A673 (cell line): Measurements from ENCODE around the gene TTC28. TPM values are rescaled to one million over a fixed set of nuclear protein-coding genes. Genes with fewer than 3 reads are reported as not detected.

Source experiments
- BruUV-seq: library from RNA; stranded (reverse); fragments of 400-500 nt; replicated peaks from 2 replicates; lab custom pipeline; 2021; lab: Mats Ljungman, UMichigan
- CTCF ChIA-PET: fragments of 300-600 bp; sonication (Branson Sonifier 250); formaldehyde crosslinking; loops from one replicate; lab custom pipeline; 2022; ENCODE audit warnings: antibody characterized with exemption; lab: Charles Lee
- POLR2A ChIA-PET: fragments of 300-600 bp; sonication (Branson Sonifier 250); formaldehyde crosslinking; loops from one replicate; lab custom pipeline; 2022; ENCODE audit warnings: antibody characterized with exemption; ENCODE audit not compliant: low non-redundant PET; lab: Charles Lee
- DNase-seq: peaks from one replicate; pipeline ENCODE4 v3.0.0-alpha.2; 2015; ENCODE audit warnings: low spot score
- H3K27ac ChIP-seq: fragments of 200-600 bp; sonication (generic); 2 replicates; pipeline ENCODE4 v1.5.1; 2016; ENCODE audit warnings: mixed run types, low read depth, mild to moderate bottlenecking, mixed read lengths, antibody characterized with exemption, low read length; ENCODE audit not compliant: poor library complexity, severe bottlenecking
- H3K27me3 ChIP-seq: fragments of 200-600 bp; sonication (generic); replicated peaks from 2 replicates; pipeline ENCODE4 v1.6.1; 2017; ENCODE audit warnings: mixed run types, low read depth, mild to moderate bottlenecking, mixed read lengths, antibody characterized with exemption, low read length; ENCODE audit not compliant: insufficient read depth, poor library complexity
- H3K36me3 ChIP-seq: fragments of 200-600 bp; sonication (generic); 2 replicates; pipeline ENCODE4 v1.6.1; 2016; ENCODE audit warnings: mixed run types, mild to moderate bottlenecking, mixed read lengths, antibody characterized with exemption, low read length; ENCODE audit not compliant: insufficient read depth, poor library complexity, severe bottlenecking
- H3K4me1 ChIP-seq: fragments of 200-600 bp; sonication (generic); 2 replicates; pipeline ENCODE4 v1.6.1; 2017; ENCODE audit warnings: mixed run types, mild to moderate bottlenecking, mixed read lengths, antibody characterized with exemption, low read length; ENCODE audit not compliant: insufficient read depth, poor library complexity, severe bottlenecking
- H3K4me3 ChIP-seq: fragments of 200-600 bp; sonication (generic); 2 replicates; pipeline ENCODE4 v1.5.1; 2016; ENCODE audit warnings: low read depth, mixed run types, mild to moderate bottlenecking, mixed read lengths, low read length; ENCODE audit not compliant: poor library complexity, severe bottlenecking
- H3K9me3 ChIP-seq: fragments of 200-600 bp; sonication (generic); 2 replicates; pipeline ENCODE4 v1.6.1; 2016; ENCODE audit warnings: mixed run types, low read depth, mild to moderate bottlenecking, mixed read lengths, antibody characterized with exemption, low read length; ENCODE audit not compliant: poor library complexity, severe bottlenecking
- CTCF ChIP-seq: fragments of 300-800, 200-600 bp; sonication (generic); conservative IDR thresholded peaks from 2 replicates; pipeline ENCODE4 v1.5.1; 2017; ENCODE audit warnings: low read depth, mild to moderate bottlenecking, antibody characterized with exemption, low read length, moderate library complexity, mixed read lengths
- EZH2 ChIP-seq: fragments of 200-600 bp; sonication (generic); IDR thresholded peaks from 2 replicates; pipeline ENCODE4 v1.6.1; 2017; ENCODE audit warnings: borderline replicate concordance, low read depth, mild to moderate bottlenecking, mixed read lengths, antibody characterized with exemption, low read length; ENCODE audit not compliant: poor library complexity, severe bottlenecking
- intact Hi-C: fragments of 100-400 bp; cut with micrococcal nuclease; formaldehyde crosslinking; loops from one replicate; pipeline ENCODE4 v1.10.0; 2022; ENCODE audit not compliant: unreplicated experiment
- total RNA-seq: library from RNA; stranded (reverse); gene quantifications from 2 replicates; pipeline ENCODE4 v1.2.3, GENCODE V29; 2021

TTC28 gene
- total RNA-seq, 1 experiment from 2014 or later: 48.7 TPM

GRCh38 chr22:28077166-28077565 is 602.5 kb downstream of the TTC28 start:
- Histone ChIP-seq H3K27me3 (no peaks in the 10 kb centered on the region), H3K4me3 (no peak overlapping the region), H3K9me3 (no peaks in the 10 kb centered on the region), H3K27ac (no peak overlapping the region), H3K4me1 (peaks cover 4% of the 10 kb centered on the region), H3K36me3 (no peaks in the 10 kb centered on the region)
- TF ChIP-seq EZH2 (no peak), CTCF (no peak)
- DNase-seq: no peak
- ChIA-PET CTCF (no interaction called here), POLR2A (no interaction called here)
- intact Hi-C loops: no loop called here
- no TSS peak for BruUV-seq

- no peak overlapping the region for H3K4me3 ChIP-seq
- H3K36me3 ChIP-seq: no peaks in the 10 kb centered on the region
- TF ChIP-seq EZH2 (no peak), CTCF (no peak)
- H3K27me3 ChIP-seq: no peaks in the 10 kb centered on the region
- ChIA-PET CTCF (no interaction called here), POLR2A (no interaction called here)
- H3K27ac ChIP-seq: no peak overlapping the region
- peak; percentile 82 for DNase-seq
- intact Hi-C loops: no loop called here
- no TSS peak for BruUV-seq
- H3K9me3 ChIP-seq: no peaks in the 10 kb centered on the region
- peaks cover 4% of the 10 kb centered on the region for H3K4me1 ChIP-seq
These were observed 604.2 kb downstream of the TTC28 start for GRCh38 chr22:28075358-28075981.

- no peaks in the 10 kb centered on the region for H3K36me3 ChIP-seq
- POLR2A ChIA-PET: no interaction called here
- peaks cover 4% of the 10 kb centered on the region for H3K4me1 ChIP-seq
- no peak for DNase-seq
- intact Hi-C loops: no loop called here
- H3K4me3 ChIP-seq: no peak overlapping the region
- H3K27ac ChIP-seq: no peak overlapping the region
- H3K27me3 ChIP-seq: no peaks in the 10 kb centered on the region
- TF ChIP-seq EZH2: no peak
- TF ChIP-seq CTCF: no peak
- no TSS peak for BruUV-seq
- no peaks in the 10 kb centered on the region for H3K9me3 ChIP-seq
- CTCF ChIA-PET: no interaction called here
These were observed 605.1 kb downstream of the TTC28 start for GRCh38 chr22:28074526-28074925.
